Forelimb muscle (tissue), 1 donor: ENCODE measurements around the gene VEGFA. TPM values are rescaled to one million over a fixed set of nuclear protein-coding genes. Genes with fewer than 3 reads are reported as not detected.

Experiments used
- DNase-seq: peaks from one replicate; pipeline ENCODE4 v3.0.0-alpha.2; 2013; ENCODE audit warnings: low read depth
- polyA plus RNA-seq: library from polyadenylated mRNA; unstranded; fragments of 120-200 nt; gene quantifications from one replicate; pipeline ENCODE4 v1.2.1, GENCODE V29; 2013; ENCODE audit not compliant: insufficient read length

The VEGFA gene
- polyA plus RNA-seq, 1 donor: 82.4 TPM

DNA sequence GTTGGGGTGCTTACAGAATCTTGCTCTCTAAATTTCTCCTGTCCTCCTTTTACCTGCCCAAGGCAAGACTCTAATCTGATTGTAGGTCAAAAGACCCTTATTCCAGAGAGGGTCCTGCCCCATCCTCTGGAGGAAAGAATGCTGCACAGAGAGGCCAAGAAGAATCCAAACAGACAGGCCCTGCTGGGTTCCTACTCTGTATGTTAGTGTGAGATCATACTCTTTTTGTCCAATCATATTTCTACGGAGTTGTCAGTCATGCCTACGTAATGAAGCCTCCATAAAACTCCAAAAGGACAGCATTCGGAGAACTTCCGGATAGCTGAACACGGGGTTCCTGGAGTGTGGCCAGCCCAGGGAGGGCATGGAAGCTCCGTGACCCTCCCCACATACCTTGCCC is 50.5 kb downstream of the VEGFA start:
- DNase-seq: no peak

DNA sequence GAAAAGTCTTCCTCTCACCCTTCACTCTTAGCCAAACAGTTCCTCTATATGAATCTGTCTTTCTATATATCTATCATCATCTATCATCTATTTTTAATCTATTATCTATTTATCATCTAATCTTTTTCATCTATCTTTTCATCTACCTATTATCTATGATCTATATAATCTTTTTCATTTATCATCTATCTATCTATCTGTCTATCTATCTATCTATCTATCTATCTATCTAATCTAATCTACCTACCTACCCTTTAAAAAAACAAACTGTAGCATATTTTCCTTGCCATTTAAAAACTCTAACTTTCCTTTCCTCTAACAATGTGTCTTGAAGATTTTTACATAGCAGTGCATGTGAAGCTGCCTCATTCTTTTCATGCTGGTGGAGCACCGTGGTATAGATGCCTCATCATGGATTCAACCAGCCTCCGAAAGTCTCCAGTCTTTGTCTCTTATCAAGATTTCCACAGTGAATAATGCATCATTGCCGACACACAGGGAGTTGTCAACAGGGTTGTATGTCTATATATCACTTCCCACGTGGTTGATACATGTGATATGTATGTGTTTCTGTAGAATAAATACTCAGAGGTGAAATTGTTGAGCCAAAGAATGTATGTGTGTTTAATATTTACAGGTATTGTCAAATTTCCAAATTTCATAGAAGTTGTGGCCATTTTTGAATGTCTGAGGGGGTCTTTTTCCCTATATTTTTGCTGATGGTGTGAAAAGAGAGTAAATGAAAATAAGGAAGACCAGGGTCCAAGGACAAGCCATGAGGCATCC is 51.3 kb downstream of the VEGFA start:
- no peak for DNase-seq

DNA sequence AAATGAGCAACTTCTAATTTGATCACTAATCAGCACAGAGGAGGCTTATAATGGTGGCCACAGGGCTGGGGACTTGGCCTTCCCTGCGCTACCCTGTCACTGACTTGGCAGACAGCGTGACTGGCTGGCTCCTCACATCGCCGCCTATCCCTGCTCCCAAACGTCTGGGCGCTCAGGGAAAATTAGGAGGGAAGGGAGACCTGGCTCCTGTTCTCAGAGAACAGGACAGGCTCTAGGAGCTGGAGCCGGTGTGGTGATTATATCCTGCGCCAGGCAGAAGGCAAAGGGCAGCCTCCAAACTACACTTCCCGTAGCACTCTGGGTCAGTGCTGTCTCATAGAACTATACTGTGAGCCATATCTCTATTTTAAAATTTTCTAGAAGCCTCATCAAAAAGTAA is 53.4 kb downstream of the VEGFA start:
- DNase-seq: no peak

DNA sequence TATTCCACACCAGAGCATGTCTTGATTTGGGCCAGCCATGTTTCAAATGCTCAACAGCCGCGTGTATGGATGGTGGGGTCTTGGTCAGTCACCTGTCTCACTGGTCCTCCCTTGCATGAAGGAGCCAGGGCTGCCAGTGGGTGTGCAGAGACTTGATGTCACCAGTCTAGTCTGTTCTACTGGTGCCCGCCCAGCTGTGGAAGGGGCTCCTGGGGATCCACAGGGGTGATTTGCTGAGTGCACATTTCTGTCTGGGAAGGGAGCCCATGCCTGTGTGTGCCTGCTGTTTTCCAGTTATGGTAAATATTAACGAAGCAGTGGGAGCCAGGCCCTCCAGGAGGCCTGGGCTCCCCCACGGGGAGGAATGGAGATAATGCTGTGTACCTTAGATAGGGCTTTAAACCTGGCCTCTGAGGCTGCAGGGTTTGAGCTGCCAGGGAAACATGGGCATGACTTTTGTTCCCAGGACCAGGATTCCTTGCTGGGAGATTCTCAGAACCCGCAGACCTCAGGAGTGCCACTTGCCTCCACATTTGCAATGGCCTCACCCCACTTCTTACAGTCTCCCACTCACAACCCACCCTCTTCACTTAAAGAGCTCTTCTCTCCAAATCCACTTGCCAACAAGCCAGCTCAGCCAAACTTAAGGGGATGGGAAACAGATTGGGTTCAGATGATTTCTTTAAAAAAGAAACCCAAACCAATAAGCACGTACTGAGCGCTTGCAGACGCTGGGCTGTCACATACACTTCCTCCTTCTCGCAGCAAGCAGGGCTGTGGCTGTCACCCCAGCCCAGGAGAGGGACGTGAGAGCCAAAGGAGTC is 54.1 kb downstream of the VEGFA start:
- no peak for DNase-seq

DNA sequence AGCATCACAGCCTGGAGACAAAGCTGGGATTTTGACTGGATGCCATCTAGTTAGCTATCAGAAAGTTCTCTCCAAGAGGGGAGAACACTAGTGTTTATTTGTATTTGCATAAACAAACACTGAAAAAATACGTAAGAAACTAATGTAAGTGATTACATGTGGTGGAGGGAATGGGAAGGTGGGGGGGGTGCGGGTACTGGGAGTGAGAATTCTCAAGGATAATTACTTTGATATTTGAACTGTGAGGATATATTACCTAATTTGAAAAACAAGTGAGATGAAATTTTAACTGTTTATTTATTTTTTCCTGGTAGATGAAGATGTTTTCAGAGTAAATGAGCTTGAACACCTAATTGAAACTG is 54.7 kb downstream of the VEGFA start:
- DNase-seq: no peak

DNA sequence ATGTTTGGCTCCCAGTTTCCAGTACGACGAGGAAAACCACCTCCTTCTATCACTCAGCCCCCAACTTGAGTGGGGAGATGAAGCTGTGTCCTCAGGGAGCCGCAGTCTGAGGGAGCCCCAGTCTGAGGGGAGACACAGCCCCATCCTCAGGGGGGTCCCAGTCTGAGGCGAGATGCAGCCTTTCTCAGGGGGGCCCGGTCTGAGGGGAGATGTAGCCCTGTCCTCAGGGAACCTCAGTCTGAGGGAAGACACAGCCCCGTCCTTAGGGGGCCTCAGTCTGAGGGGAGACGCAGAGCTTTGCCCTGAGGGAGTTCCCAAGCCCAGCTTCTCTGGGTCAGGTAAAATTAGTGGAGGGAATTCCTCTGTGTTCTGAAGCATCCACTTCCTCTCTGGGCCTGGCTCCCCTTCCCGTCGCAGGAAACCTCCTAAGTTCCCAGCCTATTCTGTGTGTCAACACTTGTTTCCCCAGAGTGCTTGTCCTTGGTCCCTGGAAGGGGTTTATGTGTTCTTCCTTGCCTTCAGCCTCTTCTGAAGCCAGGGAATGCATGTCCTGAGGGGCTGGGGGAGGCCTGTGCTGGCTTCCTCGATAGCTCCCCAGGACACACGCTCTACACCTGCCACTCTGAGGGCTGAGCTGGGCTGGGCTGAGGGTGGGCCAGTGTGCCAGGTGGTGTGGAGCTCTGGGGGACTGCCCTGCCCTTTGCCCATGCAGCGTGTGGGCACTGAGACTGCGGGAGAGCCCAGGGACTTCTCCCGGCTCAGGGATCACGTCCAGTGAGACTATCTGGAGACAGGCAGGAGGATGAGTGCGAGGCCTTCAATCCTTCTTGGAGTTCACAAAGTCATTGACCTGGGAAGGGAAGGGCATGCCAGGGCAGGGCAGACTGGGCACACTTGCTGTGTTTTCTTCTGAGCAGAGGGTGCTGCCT is 55.4 kb downstream of the VEGFA start:
- no peak for DNase-seq

DNA sequence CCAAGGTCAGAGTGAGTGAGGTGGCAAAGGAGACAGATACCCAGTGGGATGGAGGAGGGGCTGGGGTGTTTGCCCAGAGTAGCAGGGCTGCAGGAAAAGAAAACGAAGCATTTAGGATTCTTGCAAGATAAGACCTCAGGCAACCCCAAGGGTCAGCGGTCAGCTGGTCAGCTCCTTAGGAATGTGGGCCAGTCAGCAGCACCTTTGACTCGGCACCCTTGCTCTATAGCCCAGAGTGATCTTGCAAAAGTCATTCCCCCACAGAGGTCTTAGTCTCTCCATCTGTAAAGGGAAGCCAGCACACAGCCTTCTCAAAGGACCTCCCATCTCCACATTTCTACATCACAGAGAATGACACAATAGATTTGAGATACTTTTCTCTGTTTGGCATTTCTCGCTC is 56.7 kb downstream of the VEGFA start:
- no peak for DNase-seq

DNA sequence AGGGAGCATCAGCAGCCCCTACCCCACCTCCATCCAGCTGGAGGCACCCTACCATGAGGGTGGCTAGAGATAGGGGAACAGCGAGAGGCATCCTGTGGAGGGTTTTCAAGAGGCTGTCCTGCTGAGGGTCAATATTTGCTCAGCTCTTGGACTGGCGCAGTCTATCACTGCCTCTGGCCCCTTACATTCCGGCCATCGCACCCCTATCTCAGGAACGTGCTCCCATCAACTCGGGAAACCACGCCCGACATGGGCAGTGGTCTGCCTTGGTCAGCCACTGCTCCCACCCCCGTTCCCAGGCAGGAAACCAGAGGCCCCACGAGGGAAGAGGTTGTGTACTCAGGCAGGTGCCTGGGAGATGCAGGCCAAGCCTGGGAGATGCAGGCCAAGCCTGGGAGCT is 57.9 kb downstream of the VEGFA start:
- no peak for DNase-seq

DNA sequence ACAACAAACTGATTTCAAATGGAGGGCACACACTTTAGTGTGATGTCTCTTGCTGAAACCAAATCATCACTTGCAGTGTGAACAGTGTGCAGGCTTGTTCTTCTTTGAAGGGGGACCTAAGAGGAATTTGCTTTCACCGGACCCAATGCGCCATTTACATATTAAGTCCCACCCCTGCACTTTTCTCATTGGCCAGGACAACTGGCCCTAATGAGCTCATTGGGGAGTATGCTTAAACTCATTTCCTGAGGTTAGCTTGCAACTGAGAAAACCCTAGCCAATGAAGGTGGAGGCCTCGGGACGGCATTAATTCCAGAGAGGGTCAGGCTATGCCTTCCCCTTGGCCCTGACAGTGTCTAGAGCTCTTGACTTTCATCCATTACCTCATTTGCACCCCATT is 58.7 kb downstream of the VEGFA start:
- DNase-seq: no peak

DNA sequence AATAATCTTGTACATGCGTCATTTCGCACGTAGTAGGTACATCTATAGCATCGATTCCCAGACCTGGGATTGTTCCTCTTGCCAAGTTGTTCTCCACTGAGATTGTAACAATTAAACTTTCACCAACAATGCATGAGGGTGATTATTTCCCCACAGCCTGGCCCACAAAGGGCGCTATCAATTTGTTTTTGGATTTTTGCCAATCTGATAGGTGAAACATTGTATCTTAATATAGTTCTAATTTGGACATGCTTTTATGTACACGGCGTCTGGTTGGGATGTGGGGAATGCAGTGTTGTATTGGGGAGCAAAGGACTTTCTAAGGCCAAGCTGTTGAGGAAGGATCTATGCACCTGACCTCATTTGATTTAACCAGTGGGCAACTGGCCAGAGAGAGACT is 59.5 kb downstream of the VEGFA start:
- DNase-seq: no peak

DNA sequence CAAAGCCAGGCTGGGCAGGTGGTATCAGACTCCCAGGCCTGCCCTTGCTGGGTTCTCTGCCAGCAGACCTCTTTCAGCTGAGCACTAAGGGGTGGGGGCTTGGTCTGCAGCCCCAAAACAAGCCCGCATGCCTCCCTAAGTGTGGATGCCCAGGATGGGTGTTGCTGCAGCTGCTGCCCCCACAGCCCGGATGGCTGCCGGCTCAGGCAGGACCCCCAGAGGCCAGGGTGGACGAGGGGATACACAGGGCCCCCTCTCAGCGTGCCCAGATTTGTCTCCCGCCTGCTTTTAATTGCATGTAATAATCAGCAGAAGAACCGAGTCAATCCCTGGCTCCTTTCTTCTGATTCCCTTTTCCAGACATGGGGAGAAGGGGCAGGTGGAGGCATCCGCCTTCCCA is 60.8 kb downstream of the VEGFA start:
- DNase-seq: no peak

DNA sequence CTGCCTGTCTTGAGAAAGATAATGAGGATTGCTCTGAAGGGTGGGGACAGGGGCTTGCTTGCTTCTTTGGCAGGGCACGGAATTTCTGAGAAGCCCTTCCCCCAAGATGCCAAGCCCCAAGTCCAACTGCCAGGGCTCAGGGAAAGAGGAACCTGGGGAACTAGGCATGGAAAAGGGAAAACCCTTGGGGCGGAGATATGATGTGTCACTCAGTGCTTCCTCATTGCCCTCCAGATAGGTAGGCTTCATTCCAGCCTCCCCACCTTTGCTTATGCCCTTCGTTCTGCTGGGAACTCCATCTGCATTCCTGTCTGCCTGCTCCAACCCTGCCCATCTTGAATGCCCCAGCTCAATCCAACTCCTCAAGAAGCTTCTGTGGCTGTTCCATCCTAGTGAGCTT is 61.2 kb downstream of the VEGFA start:
- no peak for DNase-seq

DNA sequence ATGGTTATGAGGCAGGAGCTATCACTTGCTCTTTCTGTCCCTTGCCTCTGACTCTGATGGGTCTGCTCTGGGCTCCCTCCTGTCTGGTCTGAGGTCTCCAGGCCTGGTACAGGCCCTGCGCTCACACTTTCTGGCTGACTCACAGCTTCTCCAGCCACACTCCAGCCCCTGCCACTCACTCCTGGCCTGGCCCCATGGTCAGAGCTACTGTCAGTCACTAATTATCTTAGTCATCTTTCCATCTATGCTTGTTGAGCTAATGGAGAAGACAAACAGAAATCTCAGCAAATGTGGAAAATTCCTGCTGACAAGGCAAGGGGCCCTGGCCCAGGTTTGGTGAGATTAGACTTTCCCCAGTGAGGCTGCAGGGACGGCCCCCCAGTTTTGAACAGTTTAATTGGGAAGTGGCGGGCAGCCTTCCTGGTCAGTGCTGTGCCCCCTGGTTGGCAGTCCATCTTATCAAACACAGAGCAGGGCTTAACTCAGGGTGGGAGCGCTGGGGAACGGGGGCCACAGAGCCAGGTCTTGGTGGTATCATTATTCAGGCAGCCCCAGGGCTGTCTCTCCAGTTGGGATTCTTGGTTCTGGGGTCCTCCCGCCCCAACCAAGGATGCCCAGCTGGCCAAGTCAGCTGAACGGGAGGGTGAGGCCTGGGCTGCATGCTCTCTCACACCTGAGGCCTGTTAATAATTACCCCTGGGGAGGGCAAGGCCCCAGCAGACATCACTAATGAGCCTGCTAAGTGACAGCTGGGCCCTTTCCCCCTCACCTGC is 63.4 kb downstream of the VEGFA start:
- no peak for DNase-seq

DNA sequence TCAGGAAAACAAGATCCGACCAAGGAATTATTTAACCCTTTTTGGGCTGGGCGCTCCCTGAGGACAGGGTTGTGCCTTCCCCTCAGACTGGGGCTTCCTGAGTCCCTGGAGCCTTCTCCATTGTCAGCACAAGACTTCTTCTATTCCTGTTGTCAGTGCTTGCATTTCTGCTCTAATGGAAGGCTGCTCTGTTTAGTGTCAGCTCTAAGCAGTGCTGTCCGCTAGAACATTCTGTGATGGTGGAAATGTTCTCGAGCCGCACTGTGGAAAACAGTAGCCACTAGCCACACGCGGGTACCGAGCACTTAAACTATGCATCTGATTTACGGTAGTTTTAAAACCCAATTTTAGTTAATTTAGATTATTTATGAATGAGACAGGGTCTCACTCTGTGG is 64.0 kb downstream of the VEGFA start:
- no peak for DNase-seq

DNA sequence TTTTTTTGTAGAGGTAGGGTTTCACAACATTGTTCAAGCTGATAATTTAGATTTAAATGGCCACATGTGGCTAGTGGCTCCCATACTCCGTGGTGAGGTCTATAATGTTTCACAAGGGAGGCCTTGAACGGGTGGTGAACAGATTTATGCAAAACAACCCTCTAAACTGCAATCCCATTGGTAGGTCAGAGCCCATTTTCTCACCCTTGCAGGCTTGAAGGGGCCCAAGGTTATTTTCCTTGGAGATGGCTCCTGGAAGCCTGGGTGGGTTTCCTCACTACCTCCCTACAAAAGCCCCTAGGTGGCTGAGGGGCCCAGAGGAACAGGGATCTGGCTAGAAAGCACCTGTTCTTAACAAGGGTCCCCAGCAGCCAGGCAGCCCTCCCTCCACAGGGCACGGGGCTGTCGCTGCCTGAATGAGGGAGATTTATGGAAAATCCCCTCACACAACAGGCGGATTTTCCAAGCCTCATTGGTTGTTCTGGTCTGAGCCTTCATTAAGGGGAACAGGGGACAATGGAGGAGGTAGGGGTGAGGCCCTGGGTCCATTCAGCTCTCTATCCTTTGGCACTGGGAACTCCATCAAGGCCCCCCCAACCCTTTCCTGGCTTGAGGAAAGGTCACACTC is 64.6 kb downstream of the VEGFA start:
- no peak for DNase-seq

DNA sequence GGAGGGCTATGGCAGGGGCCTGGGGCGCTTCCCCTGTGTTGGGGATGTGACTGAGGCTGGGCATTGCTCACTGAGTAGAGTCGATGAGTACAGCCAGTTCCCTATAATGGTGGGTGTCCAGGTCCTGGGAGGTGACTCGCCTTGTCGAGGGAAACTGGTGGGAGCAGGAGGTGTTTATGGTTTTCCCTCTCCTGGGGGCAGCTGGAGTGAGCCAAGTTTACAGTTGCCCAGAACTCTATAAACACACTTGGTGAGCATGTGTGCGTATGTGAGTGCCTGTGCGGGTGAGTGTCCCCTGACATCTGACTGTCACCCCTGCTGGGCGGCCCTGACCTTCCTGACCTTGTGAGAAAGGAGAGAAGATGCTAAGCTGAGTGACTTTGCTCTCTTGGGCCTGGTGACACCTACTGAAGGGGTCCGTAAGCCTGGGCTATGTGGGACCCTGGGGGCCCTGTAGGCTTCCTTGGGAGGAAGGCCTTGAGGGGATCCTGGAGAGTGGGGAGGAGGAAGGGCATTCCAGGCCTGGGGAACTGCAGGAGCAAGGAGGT is 65.9 kb downstream of the VEGFA start:
- DNase-seq: no peak
